SK-N-SH (cell line): ENCODE data around the gene CNPPD1. TPM values are rescaled to one million over a fixed set of nuclear protein-coding genes. Genes with fewer than 3 reads are reported as not detected.

ENCODE experiments used
- CTCF ChIA-PET: fragments of 300-600, 350-600 bp; formaldehyde crosslinking; extraction: SDS; loops from one replicate; lab custom pipeline; 2021; lab: Yijun Ruan, JAX
- POLR2A ChIA-PET: fragments of 350-600 bp; sonication (Branson Sonifier 250); formaldehyde crosslinking; extraction: SDS; loops from one replicate; lab custom pipeline; 2020; ENCODE audit warnings: antibody characterized with exemption, inconsistent platforms; lab: Yijun Ruan, JAX
- DNase-seq: peaks from one replicate; pipeline ENCODE4 v3.0.0; 2012
- H2AFZ ChIP-seq: fragments of 200-600 bp; sonication (generic); 2 replicates; pipeline ENCODE4 v1.8.1; 2016; ENCODE audit warnings: antibody characterized with exemption, mild to moderate bottlenecking, low read depth
- H3F3A ChIP-seq: fragments of 200-600 bp; sonication (generic); replicated peaks from 2 replicates; pipeline ENCODE3; 2016; ENCODE audit warnings: antibody characterized with exemption, mild to moderate bottlenecking; ENCODE audit not compliant: insufficient read depth
- H3K27ac ChIP-seq, 2 experiments: fragments of 200-500 bp in 1 of 2; fragments of 200-600 bp in 1 of 2; sonication (Bioruptor generic) in 1 of 2; sonication (generic), shearing (Covaris generic) in 1 of 2; 2 replicates each; pipeline versions ENCODE4 v1.5.1 to v1.6.1; 2014 to 2016; ENCODE audit warnings: low read depth in 2 of 2, inconsistent platforms in 1 of 2, low read length in 1 of 2, mild to moderate bottlenecking in 1 of 2, mixed read lengths in 1 of 2
- H3K27me3 ChIP-seq: fragments of 200-600 bp; sonication (generic), shearing (Covaris generic); 2 replicates; pipeline ENCODE4 v1.6.1; 2016; ENCODE audit warnings: mixed run types; ENCODE audit not compliant: insufficient read depth
- H3K36me3 ChIP-seq, 2 experiments: fragments of 200-500 bp in 1 of 2; fragments of 200-600 bp in 1 of 2; sonication (Bioruptor generic) in 1 of 2; sonication (generic) in 1 of 2; replicated peaks in 1 of 2; 2 replicates each; pipeline versions ENCODE3 to v1.5.1; 2014 to 2016; ENCODE audit warnings: low read length in 1 of 2, mild to moderate bottlenecking in 1 of 2; ENCODE audit not compliant: insufficient read depth in 2 of 2, control insufficient read depth in 1 of 2
- H3K4me1 ChIP-seq, 2 experiments: fragments of 200-500 bp in 1 of 2; fragments of 200-600 bp in 1 of 2; sonication (Bioruptor generic) in 1 of 2; sonication (generic), shearing (Covaris generic) in 1 of 2; 2 replicates each; pipeline versions ENCODE4 v1.5.1 to v1.6.1; 2014 to 2016; ENCODE audit warnings: low read depth in 1 of 2, low read length in 1 of 2, mixed run types in 1 of 2; ENCODE audit not compliant: insufficient read depth in 2 of 2, control insufficient read depth in 1 of 2
- H3K4me2 ChIP-seq: fragments of 200-600 bp; sonication (generic), shearing (Covaris generic); 2 replicates; pipeline ENCODE4 v1.6.1; 2017; ENCODE audit warnings: mixed run types
- H3K4me3 ChIP-seq, 2 experiments: fragments of 200-500 bp in 1 of 2; fragments of 200-600 bp in 1 of 2; sonication (Bioruptor generic) in 1 of 2; sonication (generic), shearing (Covaris generic) in 1 of 2; 2 replicates each; pipeline versions ENCODE4 v1.5.1 to v1.8.1; 2014 to 2016; ENCODE audit warnings: low read depth in 2 of 2, inconsistent platforms in 1 of 2, low read length in 1 of 2, mild to moderate bottlenecking in 1 of 2, mixed read lengths in 1 of 2, moderate library complexity in 1 of 2
- H3K79me2 ChIP-seq: fragments of 200-600 bp; sonication (generic); 2 replicates; pipeline ENCODE4 v1.8.1; 2017; ENCODE audit warnings: mild to moderate bottlenecking; ENCODE audit not compliant: insufficient read depth
- H3K9ac ChIP-seq: fragments of 200-600 bp; sonication (generic); 2 replicates; pipeline ENCODE4 v1.6.1; 2017; ENCODE audit warnings: mixed run types
- H3K9me2 ChIP-seq: fragments of 200-600 bp; sonication (generic); 2 replicates; pipeline ENCODE4 v1.6.1; 2017; ENCODE audit warnings: mixed run types
- H3K9me3 ChIP-seq: fragments of 200-600 bp; sonication (generic); 2 replicates; pipeline ENCODE4 v1.6.1; 2017; ENCODE audit warnings: mixed run types, mild to moderate bottlenecking, moderate library complexity
- H4K20me1 ChIP-seq: fragments of 200-600 bp; sonication (generic); 2 replicates; pipeline ENCODE4 v1.6.1; 2017; ENCODE audit warnings: mild to moderate bottlenecking, mixed run types; ENCODE audit not compliant: insufficient read depth
- ELF1 ChIP-seq: IDR thresholded peaks from 2 replicates; pipeline ENCODE4 v1.4.0; 2012
- FOXM1 ChIP-seq: IDR thresholded peaks from 2 replicates; pipeline ENCODE4 v1.4.0; 2012; ENCODE audit warnings: low read depth, mild to moderate bottlenecking
- GATA2 ChIP-seq: sonication (generic); formaldehyde crosslinking; IDR thresholded peaks from 2 replicates; pipeline ENCODE4 v1.5.0; 2020; ENCODE audit warnings: mild to moderate bottlenecking, missing genetic modification reagents
- IRF3 ChIP-seq: fragments of 150-350 bp; IDR thresholded peaks from 2 replicates; pipeline ENCODE4 v1.6.1; 2016; ENCODE audit warnings: mild to moderate bottlenecking, low read depth, low read length
- JUND ChIP-seq: IDR thresholded peaks from 2 replicates; pipeline ENCODE4 v1.4.0; 2012
- MEF2A ChIP-seq: IDR thresholded peaks from 2 replicates; pipeline ENCODE4 v1.4.0; 2012; ENCODE audit warnings: low read depth, borderline replicate concordance
- PBX3 ChIP-seq: IDR thresholded peaks from 2 replicates; pipeline ENCODE4; 2012
- POLR2AphosphoS5 ChIP-seq: IDR thresholded peaks from 2 replicates; pipeline ENCODE4 v1.6.1; 2012; ENCODE audit warnings: low read depth, low read length
- REST ChIP-seq: IDR thresholded peaks from 2 replicates; pipeline ENCODE4 v1.6.1; 2012; ENCODE audit warnings: mild to moderate bottlenecking, low read depth, low read length, moderate library complexity
- RFX5 ChIP-seq: IDR thresholded peaks from 2 replicates; pipeline ENCODE4 v1.6.1; 2012; ENCODE audit warnings: mild to moderate bottlenecking, improper control_type of control experiment, low read length
- TEAD4 ChIP-seq: IDR thresholded peaks from 2 replicates; pipeline ENCODE4 v1.4.0; 2012; ENCODE audit warnings: mild to moderate bottlenecking, borderline replicate concordance; ENCODE audit not compliant: insufficient read depth
- WGBS: methylation state at CpG from one replicate; pipeline ENCODE4 v1.1.6; 2017; ENCODE audit warnings: low lambda C conversion rate; 5-methylcytosine and 5-hydroxymethylcytosine counted together
- polyA plus RNA-seq, 3 experiments: library from polyadenylated mRNA; depleted of rRNA; stranded (reverse); fragments of >200 nt; gene quantifications; 2 replicates each; pipeline ENCODE4 v1.2.3, GENCODE V29; 2012
- TF ChIP-seq, protein P1 (sequence below): fragments of 200-600 bp; sonication (generic); IDR thresholded peaks from 2 replicates; pipeline ENCODE4 v1.6.1; 2017; ENCODE audit warnings: antibody characterized with exemption, mild to moderate bottlenecking, moderate library complexity

CNPPD1 gene
- polyA plus RNA-seq, 1 of the 3 experiments (the other 2 are of a cell fraction) = 75.9 TPM

- Histone ChIP-seq H3K9me2 (no peaks in the 10 kb centered on the region), H3K9me3 (no peaks in the 10 kb centered on the region), H3F3A (peaks cover 15% of the 10 kb centered on the region), H2AFZ (no peak overlapping the region), H3K9ac (0 out of 2 replicates have a peak overlapping the region, but pooled peaks have one; percentile 17), H3K4me3 (peak overlapping the region; percentile 69), H3K79me2 (no peaks in the 10 kb centered on the region), H3K4me2 (peak overlapping the region; percentile 86), H3K36me3 (peaks cover 9 to 31% of the 10 kb centered on the region in 2 experiments), H4K20me1 (no peaks in the 10 kb centered on the region), H3K27me3 (no peaks in the 10 kb centered on the region), H3K27ac (peak overlapping the region in 1 of 2 experiments; percentile 83; a peak in 2 of 4 replicates), H3K4me1 (peaks cover 13 to 20% of the 10 kb centered on the region in 2 experiments; a peak in 3 of 4 replicates)
- ChIA-PET POLR2A (interaction anchor here (1.1 to 4.6 kb wide), 2 partner anchors 9 to 32 kb away, joined by 4 to 52 read pairs; partner anchors contain the start of genes ABCB6 and CNPPD1), CTCF (interaction anchor here (1.1 to 4.0 kb wide), 3 partner anchors 10 to 37 kb away, joined by 3 to 26 read pairs (median 16); partner anchors contain the start of genes ABCB6 and SLC23A3)
- DNase-seq = peak; percentile 51
- no peak for TF ChIP-seq GATA2
- TF ChIP-seq ELF1 = no peak
- TF ChIP-seq MEF2A = no peak
- no peak for TF ChIP-seq POLR2AphosphoS5
- no peak for TF ChIP-seq REST
- TF ChIP-seq, protein P1, sequence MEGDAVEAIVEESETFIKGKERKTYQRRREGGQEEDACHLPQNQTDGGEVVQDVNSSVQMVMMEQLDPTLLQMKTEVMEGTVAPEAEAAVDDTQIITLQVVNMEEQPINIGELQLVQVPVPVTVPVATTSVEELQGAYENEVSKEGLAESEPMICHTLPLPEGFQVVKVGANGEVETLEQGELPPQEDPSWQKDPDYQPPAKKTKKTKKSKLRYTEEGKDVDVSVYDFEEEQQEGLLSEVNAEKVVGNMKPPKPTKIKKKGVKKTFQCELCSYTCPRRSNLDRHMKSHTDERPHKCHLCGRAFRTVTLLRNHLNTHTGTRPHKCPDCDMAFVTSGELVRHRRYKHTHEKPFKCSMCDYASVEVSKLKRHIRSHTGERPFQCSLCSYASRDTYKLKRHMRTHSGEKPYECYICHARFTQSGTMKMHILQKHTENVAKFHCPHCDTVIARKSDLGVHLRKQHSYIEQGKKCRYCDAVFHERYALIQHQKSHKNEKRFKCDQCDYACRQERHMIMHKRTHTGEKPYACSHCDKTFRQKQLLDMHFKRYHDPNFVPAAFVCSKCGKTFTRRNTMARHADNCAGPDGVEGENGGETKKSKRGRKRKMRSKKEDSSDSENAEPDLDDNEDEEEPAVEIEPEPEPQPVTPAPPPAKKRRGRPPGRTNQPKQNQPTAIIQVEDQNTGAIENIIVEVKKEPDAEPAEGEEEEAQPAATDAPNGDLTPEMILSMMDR = no peak
- TF ChIP-seq TEAD4 = no peak
- no peak for TF ChIP-seq JUND
- TF ChIP-seq PBX3 = no peak
- no peak for TF ChIP-seq RFX5
- TF ChIP-seq FOXM1 = no peak
- TF ChIP-seq IRF3 = no peak
- 65% methylated on average over 14 of the region's 17 CpGs for WGBS
Measured at GRCh38 chr2:219207884-219208740, 31.4 kb upstream of the CNPPD1 start.
